ENCODE data around the gene CYSTM1.

DNA sequence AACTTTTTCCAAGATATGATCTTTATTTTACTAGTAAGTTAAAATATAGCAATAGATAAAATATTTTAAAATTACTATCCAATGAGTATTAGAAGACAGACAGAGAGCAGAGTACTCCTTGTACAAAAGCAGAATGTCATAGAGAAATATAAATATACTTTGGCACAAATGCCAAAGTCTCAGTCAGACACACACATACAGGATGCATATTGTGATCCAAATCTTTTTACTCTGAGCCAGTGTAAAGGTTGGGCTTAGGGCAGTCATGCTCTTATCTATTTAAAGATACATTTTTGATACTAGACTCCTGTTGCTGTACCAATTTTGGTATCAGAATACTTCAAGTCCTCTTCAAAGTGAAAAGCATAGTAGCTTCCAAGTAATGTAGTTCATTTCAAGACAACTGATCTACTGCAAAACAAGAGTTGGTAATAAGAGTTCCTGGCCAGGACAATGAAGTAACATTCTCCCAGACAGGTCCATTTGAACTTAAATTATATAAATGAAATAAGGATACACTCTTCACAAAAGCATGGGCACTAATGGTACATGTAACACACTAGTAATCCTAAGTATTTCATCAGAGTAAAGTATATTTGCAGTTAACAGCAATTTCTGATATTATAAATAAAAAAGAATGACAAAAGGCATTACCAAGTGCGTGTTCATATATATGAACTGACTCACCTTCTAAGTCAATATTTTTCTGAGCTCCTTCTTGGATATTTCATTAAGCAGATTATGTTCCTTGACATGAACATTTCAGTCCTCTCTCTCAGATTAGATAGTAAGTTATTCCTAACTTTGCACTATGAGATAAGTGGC, 117.4 kb downstream of the CYSTM1 start:
- TF ChIP-seq MYC (IDR thresholded peaks at IDR 0.05; ENCODE audit: borderline replicate concordance, low read length) (no peak), MAX (IDR thresholded peaks at IDR 0.05) (no peak), RAD21 (conservative IDR thresholded peaks at IDR 0.05 in 1 of 2, IDR thresholded peaks at IDR 0.05 in 1 of 2) (no peak), CBX8 (IDR thresholded peaks at IDR 0.05) (no peak), CTCF (IDR thresholded peaks at IDR 0.05) (no peak), POLR2A (IDR thresholded peaks at IDR 0.05; ENCODE audit: low read length) (no peak), RCOR1 (IDR thresholded peaks at IDR 0.05; ENCODE audit: low read depth, low read length) (no peak)
- TF ChIP-seq, protein P1, sequence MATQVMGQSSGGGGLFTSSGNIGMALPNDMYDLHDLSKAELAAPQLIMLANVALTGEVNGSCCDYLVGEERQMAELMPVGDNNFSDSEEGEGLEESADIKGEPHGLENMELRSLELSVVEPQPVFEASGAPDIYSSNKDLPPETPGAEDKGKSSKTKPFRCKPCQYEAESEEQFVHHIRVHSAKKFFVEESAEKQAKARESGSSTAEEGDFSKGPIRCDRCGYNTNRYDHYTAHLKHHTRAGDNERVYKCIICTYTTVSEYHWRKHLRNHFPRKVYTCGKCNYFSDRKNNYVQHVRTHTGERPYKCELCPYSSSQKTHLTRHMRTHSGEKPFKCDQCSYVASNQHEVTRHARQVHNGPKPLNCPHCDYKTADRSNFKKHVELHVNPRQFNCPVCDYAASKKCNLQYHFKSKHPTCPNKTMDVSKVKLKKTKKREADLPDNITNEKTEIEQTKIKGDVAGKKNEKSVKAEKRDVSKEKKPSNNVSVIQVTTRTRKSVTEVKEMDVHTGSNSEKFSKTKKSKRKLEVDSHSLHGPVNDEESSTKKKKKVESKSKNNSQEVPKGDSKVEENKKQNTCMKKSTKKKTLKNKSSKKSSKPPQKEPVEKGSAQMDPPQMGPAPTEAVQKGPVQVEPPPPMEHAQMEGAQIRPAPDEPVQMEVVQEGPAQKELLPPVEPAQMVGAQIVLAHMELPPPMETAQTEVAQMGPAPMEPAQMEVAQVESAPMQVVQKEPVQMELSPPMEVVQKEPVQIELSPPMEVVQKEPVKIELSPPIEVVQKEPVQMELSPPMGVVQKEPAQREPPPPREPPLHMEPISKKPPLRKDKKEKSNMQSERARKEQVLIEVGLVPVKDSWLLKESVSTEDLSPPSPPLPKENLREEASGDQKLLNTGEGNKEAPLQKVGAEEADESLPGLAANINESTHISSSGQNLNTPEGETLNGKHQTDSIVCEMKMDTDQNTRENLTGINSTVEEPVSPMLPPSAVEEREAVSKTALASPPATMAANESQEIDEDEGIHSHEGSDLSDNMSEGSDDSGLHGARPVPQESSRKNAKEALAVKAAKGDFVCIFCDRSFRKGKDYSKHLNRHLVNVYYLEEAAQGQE (IDR thresholded peaks at IDR 0.05) = no peak

Measured in A549 (cell line).